Measurements from ENCODE around the gene KIF18B.

The KIF18B gene

GRCh38 chr17:44947461-44948314, at the start of gene KIF18B:
Gene KIF18B (minus strand): TSS chr17:44947773. CDS start chr17:44936344, 11,429 bp downstream.
- DNase-seq (ENCODE audit: low spot score): peak; percentile 100

- no peak for DNase-seq (ENCODE audit: low spot score)
Observed at GRCh38 chr17:44996304-44996703, 48.7 kb upstream of the KIF18B start.

GRCh38 chr17:44995436-44996001, 47.9 kb upstream of the KIF18B start:
- DNase-seq (ENCODE audit: low spot score): no peak

DNA sequence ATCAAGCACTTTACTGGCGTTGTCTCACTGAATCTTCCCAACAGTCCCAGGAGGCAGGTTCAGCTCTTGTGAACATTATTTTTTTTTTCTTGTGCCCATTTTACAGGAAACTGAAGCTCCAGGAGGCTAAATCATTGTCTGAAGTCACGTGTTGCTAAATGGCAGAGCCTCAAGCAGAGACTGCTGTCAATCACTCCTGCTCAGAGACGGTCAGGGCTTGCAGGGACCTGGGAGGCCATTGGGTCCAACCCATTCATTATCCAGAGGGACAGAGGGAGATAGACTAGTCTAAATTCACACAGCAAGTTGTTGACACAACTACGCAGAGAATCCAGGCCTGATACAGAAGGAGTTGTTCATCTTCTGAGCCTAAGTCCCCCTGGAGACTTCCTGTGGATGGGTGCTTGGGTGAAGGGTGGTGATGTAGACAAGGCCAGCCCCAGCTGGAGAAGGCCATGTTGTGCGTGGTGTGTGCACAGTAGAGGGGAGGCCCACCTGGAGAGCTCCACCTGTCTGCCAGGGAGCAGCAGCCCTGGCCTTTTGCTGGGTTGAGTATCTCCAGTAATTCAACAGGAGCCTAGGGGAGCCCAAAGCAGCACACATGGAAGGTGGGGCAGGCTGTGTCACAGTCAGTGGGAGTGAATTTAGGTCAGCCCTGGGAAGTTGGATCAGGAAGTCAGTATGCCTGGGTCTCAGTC, 44.8 kb upstream of the KIF18B start:
- no peak for DNase-seq (ENCODE audit: low spot score)

DNA sequence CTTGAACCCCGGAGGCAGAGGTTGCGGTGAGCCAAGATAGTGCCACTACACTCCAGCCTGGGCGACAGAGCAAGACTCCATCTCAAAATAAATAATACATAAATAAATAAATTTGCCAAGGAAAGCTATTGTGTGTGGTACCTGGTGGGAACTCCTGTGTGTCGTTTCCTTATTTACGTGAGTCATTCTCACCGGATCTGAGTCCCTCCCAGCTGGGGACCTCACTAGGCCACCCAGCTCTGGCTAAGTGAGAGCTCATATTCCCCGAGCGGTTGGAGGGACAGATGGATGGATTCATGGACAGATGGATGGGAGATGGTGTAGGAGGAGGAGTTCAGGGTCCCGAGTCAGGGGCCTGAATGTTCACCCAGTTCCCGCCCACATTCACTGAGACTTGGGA, 43.4 kb upstream of the KIF18B start:
- no peak for DNase-seq (ENCODE audit: low spot score)

GRCh38 chr17:44989552-44990138, 42.1 kb upstream of the KIF18B start:
- no peak for DNase-seq (ENCODE audit: low spot score)

GRCh38 chr17:44988044-44988942, 40.7 kb upstream of the KIF18B start:
- no peak for DNase-seq (ENCODE audit: low spot score)

DNA sequence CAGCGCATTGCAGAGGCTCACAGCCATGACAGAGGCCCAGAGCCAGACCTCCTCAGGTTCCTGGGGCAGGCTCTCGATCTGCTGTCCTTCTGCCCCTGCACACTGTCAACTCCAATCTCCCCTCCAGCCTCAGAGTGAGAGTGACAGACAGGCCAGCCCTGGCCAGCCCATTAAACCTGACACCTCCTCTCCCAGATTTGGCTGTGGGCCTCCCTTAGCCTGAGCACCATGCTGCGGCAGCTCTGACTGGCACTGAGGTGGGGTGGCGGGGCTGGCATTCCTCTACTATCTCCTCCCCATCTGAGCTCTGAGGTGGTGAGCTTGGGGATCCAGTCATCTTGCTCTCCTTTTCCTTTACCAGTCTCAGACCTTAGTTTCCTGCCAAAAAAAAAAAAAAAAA, 36.0 kb upstream of the KIF18B start:
- no peak for DNase-seq (ENCODE audit: low spot score)

- DNase-seq (ENCODE audit: low spot score): no peak
Observed at GRCh38 chr17:44982113-44982702, 34.6 kb upstream of the KIF18B start.

GRCh38 chr17:44981221-44981968, 33.8 kb upstream of the KIF18B start:
- DNase-seq (ENCODE audit: low spot score): no peak

DNA sequence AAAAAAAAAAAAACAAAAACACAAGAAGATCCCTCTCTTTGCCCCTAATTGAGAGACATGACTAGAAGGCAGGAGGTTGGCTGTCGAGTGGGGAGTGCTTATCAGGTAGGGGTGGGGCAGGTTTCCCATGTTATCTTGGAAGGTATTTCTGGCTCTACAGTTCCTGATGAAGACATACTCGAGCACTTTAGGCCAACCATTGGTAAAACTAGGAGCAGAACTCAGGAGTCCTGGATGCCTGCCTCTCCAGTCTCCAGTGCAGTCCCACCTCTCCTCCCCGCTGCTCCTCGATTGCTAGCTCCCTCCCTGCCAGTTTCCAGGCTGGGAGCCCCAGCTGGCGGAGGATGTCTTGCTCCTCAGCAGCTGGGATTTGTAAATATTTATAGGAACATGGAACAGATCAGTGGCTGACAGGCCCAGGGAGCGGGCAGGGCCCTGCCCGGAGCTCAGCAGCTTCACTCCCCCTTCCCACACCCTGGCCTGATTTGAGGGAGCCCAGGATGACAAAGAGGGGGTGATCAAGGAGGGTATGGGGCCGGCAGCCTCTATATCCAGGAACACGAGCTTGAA, 31.9 kb upstream of the KIF18B start:
- DNase-seq (ENCODE audit: low spot score): no peak

DNA sequence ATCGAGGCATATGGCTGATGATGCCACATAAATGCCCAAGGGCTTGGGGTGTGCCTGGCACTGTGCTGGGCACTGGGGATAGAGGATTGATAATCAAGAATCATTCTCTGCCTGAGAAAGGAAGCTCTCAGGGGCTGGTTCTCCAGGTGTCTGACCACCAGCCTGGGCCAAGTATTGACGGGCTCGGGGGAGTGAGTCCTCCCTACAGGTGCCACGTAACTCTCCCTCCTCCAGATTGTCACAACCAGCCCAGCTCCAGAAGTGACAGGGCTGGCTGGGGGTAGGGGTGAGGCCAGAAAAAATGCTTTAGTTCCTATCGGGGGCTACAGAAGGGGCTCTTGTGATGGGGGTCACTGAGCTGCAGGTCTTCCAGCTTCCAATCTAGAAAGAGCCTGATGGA, 31.2 kb upstream of the KIF18B start:
- no peak for DNase-seq (ENCODE audit: low spot score)

DNA sequence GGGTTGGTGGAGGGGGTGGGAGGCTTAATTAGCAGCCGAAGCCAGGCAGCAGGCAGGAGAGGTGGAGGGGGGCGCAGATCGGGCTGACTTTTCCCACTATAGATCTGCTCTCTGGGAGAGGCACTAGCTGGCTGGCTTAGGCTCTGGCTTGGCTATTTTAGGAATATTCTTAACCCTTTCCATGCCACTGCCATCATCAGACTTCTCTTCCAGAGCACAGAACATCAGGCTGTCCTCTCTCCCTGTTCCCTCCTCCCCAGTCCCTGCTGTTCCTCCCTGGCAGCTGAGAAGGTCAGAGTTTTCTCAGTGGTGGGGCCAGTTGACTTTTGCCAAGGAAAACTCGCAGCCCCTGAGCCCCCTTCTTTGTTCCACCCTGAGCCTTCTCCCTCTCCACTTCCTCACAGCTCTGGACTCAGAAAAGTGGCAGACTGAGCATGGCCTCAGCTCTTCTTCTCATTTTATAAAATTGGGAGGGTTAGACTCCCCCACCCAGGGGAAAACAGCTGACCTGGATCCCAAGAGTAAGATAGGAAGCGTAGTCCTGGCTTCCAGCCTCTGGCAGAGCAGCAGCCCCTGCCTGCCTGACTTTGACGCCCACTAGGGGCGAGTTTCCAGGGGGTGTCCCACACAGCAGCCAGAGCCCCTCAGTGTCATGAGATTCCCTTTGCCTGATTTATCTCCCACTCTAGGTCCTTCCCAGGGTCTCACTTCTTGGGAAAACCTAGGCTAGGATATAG, 30.4 kb upstream of the KIF18B start:
- DNase-seq (ENCODE audit: low spot score): no peak

DNA sequence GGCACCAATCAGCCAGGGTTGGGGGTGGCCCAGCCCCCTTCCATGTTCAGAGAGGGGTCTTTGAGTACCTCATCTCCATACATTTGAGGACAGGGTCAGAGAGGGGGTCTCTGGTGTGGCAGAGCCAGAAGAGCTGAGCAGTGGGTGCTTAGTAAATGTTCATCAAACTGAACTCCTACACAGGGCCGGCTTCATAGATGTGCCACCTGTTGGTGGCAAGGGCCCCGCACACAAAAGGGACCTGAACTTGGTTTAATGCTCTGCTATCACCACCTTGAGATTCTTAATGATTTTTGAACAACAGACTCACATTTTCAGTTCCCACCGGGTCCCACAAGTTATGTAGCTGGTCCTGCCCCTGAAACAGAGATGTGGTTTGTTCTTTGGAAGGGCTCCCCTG, 29.5 kb upstream of the KIF18B start:
- DNase-seq (ENCODE audit: low spot score): no peak

DNA sequence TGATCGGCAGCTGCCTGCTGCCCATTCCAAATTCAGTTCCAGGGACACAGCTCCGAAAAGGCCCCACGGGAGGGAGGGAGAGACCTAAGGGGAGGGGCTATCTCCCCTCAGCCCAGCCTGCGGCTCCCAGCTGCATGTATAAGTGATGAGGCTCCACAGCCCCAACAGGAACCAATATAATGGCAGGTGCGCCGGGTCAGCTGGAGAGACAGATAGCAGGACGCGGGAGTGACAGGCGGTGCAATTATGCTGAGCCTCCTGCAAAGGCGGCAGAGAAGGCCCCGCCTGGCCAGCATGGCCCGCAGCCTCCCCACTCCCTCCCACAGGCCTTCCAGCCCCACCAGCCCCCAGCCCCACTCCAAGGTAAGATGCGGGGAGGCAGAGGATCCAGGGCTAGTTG, 28.6 kb upstream of the KIF18B start:
- DNase-seq (ENCODE audit: low spot score): no peak

DNA sequence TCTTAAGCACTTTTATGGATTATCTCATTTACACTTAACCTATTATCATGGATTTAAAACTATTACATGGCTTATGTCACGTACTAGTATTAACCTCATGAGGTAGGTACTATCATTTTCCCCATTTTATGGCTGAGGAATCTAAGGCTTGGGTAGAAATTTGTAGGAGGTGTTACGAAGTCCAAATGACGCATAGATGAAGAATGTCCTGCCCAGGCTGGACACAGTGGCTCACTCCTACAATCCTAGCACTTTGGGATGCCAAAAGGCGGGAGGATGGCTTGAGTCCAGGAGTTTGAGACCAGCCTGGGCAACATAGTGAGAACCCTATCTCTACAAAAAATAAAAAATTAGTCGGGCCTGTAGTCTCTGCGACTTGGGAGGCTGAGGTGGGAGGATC, 25.4 kb upstream of the KIF18B start:
- DNase-seq (ENCODE audit: low spot score): no peak

DNA sequence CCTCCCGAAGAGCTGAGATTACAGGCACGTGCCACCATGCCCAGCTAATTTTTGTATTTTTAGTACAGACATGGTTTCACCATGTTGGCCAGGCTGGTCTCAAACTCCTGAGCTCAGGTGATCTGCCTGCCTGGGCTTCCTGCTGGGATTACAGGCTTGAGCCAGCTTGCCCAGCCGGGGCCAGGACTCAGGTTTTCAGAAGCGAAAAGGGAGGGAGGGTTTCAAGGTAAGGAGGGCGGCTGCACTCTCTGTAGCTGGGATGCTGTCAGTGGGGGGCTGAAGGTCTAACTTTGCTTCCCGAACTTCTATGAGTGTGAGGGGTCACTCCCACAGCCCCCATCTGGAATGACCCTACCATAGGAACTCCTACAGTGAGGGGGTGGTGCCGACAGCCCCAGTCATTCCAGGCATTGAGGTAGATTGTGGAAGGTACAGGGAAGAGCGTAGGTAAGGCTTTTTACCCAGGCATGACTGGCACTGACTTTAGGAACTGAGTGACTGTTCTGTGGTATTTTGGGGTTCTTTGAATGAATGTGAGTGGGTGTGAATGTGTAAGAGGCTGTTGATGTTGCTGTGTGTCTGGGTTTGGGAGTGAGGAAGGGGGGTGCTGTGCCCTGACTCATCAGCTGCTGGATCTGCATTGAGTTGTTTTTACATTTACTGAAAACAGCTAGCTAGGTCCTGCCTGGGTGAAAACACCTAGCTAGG, 24.4 kb upstream of the KIF18B start:
- DNase-seq (ENCODE audit: low spot score): peak; percentile 47

GRCh38 chr17:44970136-44970741, 22.7 kb upstream of the KIF18B start:
- DNase-seq (ENCODE audit: low spot score): peak; percentile 56
